Cardiac fibroblast (primary cell): ENCODE results near the gene SPAG16.
A peak's percentile ranks its signal among the peaks of the same experiment; 100 is the strongest.

Experiments used
- DNase-seq, 2 donors: peaks; one replicate each; pipeline versions ENCODE4 v3.0.0 to v3.0.0-alpha.2; 2010; ENCODE audit warnings: low read depth in 2 of 2
- H3K4me3 ChIP-seq, 2 donors: replicated peaks in 1 of 2; 1 replicate in 1 of 2; 2 replicates in 1 of 2; pipeline ENCODE4 v1.5.1; 2011; ENCODE audit warnings: low read depth in 2 of 2, low read length in 2 of 2, mild to moderate bottlenecking in 2 of 2, moderate library complexity in 1 of 2
- TF ChIP-seq, protein P1 (sequence below): IDR thresholded peaks from one replicate; pipeline ENCODE4 v1.5.1; 2011; ENCODE audit warnings: low read depth, mild to moderate bottlenecking, low read length, inconsistent platforms

Gene SPAG16

DNA sequence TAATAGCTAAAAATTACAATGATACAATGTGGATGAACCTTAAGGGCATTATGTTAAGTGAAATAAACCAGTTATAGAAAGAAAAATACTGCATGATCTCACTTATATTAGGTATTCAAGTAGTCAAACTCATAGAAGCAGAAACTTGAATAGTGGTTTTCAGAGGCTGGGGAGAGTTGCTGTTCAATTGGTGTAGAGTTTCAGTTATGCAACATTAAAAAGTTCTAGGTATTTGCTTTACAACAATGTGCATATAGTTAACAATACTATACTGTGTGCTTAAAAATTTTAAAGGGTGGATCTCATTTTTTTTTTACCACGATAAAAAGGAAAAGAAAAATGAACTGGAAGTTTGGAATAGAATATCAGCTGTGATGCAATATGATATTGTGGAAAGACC is 479.1 kb downstream of the SPAG16 start:
- TF ChIP-seq, protein P1, sequence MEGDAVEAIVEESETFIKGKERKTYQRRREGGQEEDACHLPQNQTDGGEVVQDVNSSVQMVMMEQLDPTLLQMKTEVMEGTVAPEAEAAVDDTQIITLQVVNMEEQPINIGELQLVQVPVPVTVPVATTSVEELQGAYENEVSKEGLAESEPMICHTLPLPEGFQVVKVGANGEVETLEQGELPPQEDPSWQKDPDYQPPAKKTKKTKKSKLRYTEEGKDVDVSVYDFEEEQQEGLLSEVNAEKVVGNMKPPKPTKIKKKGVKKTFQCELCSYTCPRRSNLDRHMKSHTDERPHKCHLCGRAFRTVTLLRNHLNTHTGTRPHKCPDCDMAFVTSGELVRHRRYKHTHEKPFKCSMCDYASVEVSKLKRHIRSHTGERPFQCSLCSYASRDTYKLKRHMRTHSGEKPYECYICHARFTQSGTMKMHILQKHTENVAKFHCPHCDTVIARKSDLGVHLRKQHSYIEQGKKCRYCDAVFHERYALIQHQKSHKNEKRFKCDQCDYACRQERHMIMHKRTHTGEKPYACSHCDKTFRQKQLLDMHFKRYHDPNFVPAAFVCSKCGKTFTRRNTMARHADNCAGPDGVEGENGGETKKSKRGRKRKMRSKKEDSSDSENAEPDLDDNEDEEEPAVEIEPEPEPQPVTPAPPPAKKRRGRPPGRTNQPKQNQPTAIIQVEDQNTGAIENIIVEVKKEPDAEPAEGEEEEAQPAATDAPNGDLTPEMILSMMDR = no peak
- no peak overlapping the region for H3K4me3 ChIP-seq
- no peak for DNase-seq

DNA sequence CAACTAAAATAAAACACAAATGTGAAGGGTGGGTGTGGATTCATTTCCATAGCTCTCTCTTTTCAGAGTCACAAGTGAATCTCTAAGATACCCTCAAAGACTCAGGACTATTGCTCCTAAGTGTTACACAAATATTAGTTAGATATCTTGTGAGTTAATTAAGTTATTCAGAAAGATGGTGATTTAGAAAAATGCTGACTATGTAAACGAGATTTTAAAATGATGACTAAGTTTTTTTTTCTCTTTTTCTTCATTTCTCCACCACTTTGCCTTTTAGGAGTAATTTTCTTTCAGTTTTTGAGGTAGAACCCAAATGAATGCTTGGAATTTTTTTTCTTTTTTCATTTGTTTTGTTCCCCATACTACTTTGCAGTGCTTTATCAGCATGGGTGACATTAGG is 479.7 kb downstream of the SPAG16 start:
- no peak for DNase-seq
- no peak overlapping the region for H3K4me3 ChIP-seq
- TF ChIP-seq, protein P1 = no peak

DNA sequence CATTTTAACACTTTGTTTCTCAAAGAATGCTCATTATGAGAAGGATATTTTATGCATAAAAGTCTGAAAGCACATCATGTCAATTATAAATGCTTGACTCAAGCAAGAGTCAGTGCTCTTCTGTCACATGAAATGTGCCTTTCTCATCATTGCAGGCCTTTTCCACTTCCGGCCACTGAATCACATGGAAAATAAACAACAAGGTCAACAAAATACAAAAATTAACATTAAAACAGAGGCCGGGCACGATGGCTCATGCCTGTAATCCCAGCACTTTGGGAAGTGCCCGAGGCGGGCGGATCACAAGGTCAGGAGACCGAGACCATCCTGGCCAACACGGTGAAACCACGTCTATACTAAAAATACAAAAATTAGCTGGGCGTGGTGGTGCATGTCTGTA is 480.6 kb downstream of the SPAG16 start:
- DNase-seq = no peak
- H3K4me3 ChIP-seq = no peak overlapping the region
- TF ChIP-seq, protein P1 = no peak

DNA sequence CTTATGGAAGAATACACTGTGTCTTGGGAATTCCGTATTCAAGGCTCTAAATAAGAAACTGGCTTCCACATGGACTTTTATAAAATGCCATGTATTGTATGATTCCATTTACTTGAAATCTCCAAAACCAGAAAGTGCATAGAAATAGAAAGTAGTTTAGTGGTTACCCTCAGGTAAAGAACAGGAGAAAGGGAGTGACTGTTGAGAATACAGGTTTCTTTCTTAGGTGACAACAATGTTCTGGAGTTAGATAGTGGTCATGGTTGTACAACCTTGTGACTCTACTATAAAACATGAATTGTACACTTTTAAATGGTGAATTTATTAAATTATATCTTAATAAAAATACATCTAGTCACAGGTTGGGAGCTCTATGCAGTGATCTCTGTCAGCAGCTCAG is 481.8 kb downstream of the SPAG16 start:
- TF ChIP-seq, protein P1 = no peak
- no peak overlapping the region for H3K4me3 ChIP-seq
- no peak for DNase-seq

DNA sequence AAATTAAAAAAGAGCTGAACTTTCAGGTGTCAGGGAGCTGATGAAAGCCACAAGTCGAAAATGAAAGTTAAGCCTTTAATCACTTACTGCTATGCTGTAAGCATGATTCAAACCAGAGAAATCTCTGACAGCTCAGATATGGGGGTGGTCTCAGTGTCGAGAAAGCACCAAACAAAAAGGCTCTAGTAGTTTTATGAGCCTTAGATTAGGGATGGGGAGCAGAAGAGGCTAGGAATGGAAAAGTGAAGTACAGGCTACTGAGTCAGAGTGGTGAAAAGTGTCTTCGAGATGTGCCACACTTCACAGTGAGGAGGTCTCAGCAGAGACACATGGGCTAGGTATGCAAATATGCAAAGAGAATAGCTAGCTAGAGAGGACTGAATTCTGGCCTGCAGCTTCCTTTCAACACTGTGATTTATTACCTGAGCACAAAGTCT is 482.2 kb downstream of the SPAG16 start:
- TF ChIP-seq, protein P1 = no peak
- no peak overlapping the region for H3K4me3 ChIP-seq
- DNase-seq = peak in 1 of 2 donors; percentile 0

DNA sequence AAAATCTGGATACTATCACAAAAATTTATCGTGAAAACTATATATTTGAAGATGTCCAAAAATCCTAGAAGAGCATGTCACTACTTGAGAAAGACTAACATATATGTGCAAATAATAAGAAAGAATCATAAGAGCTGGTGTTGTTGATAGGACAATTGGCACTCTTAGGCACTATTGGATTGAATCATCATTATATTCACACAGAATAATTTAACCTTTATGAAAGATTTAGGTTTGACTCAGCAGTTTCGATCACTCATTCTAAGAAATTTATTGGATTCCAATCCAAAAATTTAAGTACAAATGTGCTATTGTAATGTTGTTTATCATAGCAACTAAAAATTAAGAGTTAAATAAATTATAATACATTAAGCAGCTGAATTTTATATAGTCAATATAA is 503.6 kb downstream of the SPAG16 start:
- TF ChIP-seq, protein P1 = no peak
- no peak overlapping the region for H3K4me3 ChIP-seq
- no peak for DNase-seq

DNA sequence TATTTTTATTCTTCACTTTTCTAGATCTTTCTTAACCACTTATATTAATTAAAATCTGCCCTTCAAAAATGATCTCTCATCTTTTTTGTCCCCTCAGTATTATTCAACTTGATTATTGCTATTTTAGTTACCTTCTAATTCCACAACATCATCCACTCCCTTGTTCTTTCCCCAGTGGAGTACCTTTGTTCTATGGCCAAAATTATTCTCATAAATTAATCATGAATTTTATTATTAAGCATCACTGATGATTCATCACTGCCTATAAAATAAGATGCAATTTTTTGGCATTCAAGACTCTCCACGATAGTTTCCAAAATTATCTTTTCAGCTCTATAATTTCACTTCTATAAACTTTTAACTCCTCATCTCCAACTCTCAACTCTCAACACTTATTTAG is 505.7 kb downstream of the SPAG16 start:
- DNase-seq = no peak
- TF ChIP-seq, protein P1 = no peak
- no peak overlapping the region for H3K4me3 ChIP-seq
